Activated CD4-positive, alpha-beta T cell treated with anti-CD3 and anti-CD28 coated beads, Interleukin-2, Interleukin-4, amounts not matched to agents 100 ng/mL and 50 ng/mL, durations not matched to agents 16 hours and 8 hours (primary cell): ENCODE results near the gene RNF225.
"Not testable (repeated sequence)": the region's sequence is repeated elsewhere in the genome, so short reads cannot be mapped to it uniquely, and the experiment has no call there.

ENCODE experiments used
- DNase-seq: peaks from one replicate; pipeline ENCODE4 v3.0.0-alpha.2; 2020; ENCODE audit warnings: low spot score

The RNF225 gene

GRCh38 chr19:58362272-58362994, 33.0 kb upstream of the RNF225 start, which contains the start of gene ZNF497:
TSS of gene ZNF497 (minus strand) at chr19:58362751. CDS start at chr19:58357635, 5,116 bp downstream.
- peak; percentile 97 for DNase-seq

GRCh38 chr19:58364146-58364545, 31.3 kb upstream of the RNF225 start:
- no peak for DNase-seq

- DNase-seq, result no peak
Measured at GRCh38 chr19:58366585-58367430, 28.6 kb upstream of the RNF225 start.

- no peak for DNase-seq
Measured at GRCh38 chr19:58367698-58368454, 27.6 kb upstream of the RNF225 start.

- no peak for DNase-seq
Measured at GRCh38 chr19:58368561-58369360, 26.7 kb upstream of the RNF225 start.

- no peak for DNase-seq
Measured at GRCh38 chr19:58372311-58373133, 22.9 kb upstream of the RNF225 start.

GRCh38 chr19:58374200-58374599, 21.3 kb upstream of the RNF225 start:
- no peak for DNase-seq

GRCh38 chr19:58376724-58377123, 18.7 kb upstream of the RNF225 start:
- DNase-seq, result not testable (repeated sequence)

- no peak for DNase-seq
Measured at GRCh38 chr19:58379246-58379645, 16.2 kb upstream of the RNF225 start.

- DNase-seq, result no peak
Measured at GRCh38 chr19:58380037-58380661, 15.3 kb upstream of the RNF225 start.

GRCh38 chr19:58380662-58381459, 14.6 kb upstream of the RNF225 start, which contains the start of gene ZNF837:
TSS of gene ZNF837 (minus strand) at chr19:58381030. CDS start at chr19:58369332, 11,698 bp downstream.
- DNase-seq, result peak; percentile 100

- DNase-seq, result no peak
Measured at GRCh38 chr19:58381460-58382212, 13.8 kb upstream of the RNF225 start.

GRCh38 chr19:58382997-58383603, 12.4 kb upstream of the RNF225 start:
- DNase-seq, result no peak

- no peak for DNase-seq
Measured at GRCh38 chr19:58385313-58385890, 10.1 kb upstream of the RNF225 start.

- peak; percentile 39 for DNase-seq
Measured at GRCh38 chr19:58385891-58386575, 9.4 kb upstream of the RNF225 start.

- peak; percentile 99 for DNase-seq
Measured at GRCh38 chr19:58386576-58387337, 8.7 kb upstream of the RNF225 start, which contains the start of gene RPS5. TSS of gene RPS5 (plus strand) at chr19:58387269. CDS start at chr19:58388138, 869 bp downstream.
